HEK293 (cell line): ENCODE data around the gene TEAD3.

Experiments used
- CTCF ChIA-PET: fragments of 350-600 bp; formaldehyde crosslinking; extraction: SDS; loops from one replicate; lab custom pipeline; 2021; ENCODE audit warnings: antibody characterized with exemption; lab: Yijun Ruan, JAX
- POLR2A ChIA-PET: fragments of 300-600 bp; formaldehyde crosslinking; extraction: SDS; loops from one replicate; lab custom pipeline; 2020; ENCODE audit warnings: antibody characterized with exemption, inconsistent platforms; lab: Yijun Ruan, JAX
- H3K27ac ChIP-seq: fragments of 200-500 bp; sonication (Bioruptor generic); 2 replicates; pipeline ENCODE4 v1.5.1; 2014; ENCODE audit warnings: low read depth, low read length, control low read depth, inconsistent platforms; ENCODE audit errors: extremely low read depth
- H3K36me3 ChIP-seq, 2 experiments: fragments of 200-500 bp in 1 of 2; sonication (Bioruptor generic) in 1 of 2; 1 replicate in 1 of 2; 2 replicates in 1 of 2; pipeline ENCODE4 v1.5.1; 2014 to 2017; ENCODE audit warnings: inconsistent platforms in 2 of 2, low read length in 2 of 2; ENCODE audit not compliant: control insufficient read depth in 2 of 2, insufficient read depth in 1 of 2
- H3K4me1 ChIP-seq: fragments of 200-500 bp; sonication (Bioruptor generic); 2 replicates; pipeline ENCODE4 v1.5.1; 2014; ENCODE audit warnings: mild to moderate bottlenecking, low read length, inconsistent platforms; ENCODE audit not compliant: control insufficient read depth, insufficient read depth
- H3K4me3 ChIP-seq: 2 replicates; pipeline ENCODE4 v1.5.1; 2011; ENCODE audit warnings: low read depth, mild to moderate bottlenecking, control low read depth, low read length, moderate library complexity
- H3K9me3 ChIP-seq: fragments of 200-500 bp; sonication (Bioruptor generic); 2 replicates; pipeline ENCODE4 v1.5.1; 2014; ENCODE audit warnings: low read depth, low read length, inconsistent platforms; ENCODE audit not compliant: control insufficient read depth, insufficient read depth
- EGR2 ChIP-seq: fragments of 450-650 bp; formaldehyde crosslinking; IDR thresholded peaks from 2 replicates; pipeline ENCODE4 v1.5.1; 2016; ENCODE audit warnings: low read depth, missing biosample characterization, missing genetic modification characterization
- OVOL3 ChIP-seq: fragments of 450-650 bp; formaldehyde crosslinking; IDR thresholded peaks from 2 replicates; pipeline ENCODE4 v1.5.1; 2016; ENCODE audit warnings: missing biosample characterization, missing genetic modification characterization
- PBX3 ChIP-seq: sonication (generic); formaldehyde crosslinking; IDR thresholded peaks from 2 replicates; pipeline ENCODE4 v1.8.1; 2022; ENCODE audit warnings: mild to moderate bottlenecking, moderate library complexity, missing genetic modification reagents
- PRDM10 ChIP-seq: fragments of 450-650 bp; formaldehyde crosslinking; IDR thresholded peaks from 2 replicates; pipeline ENCODE4 v1.5.1; 2016; ENCODE audit warnings: missing biosample characterization, missing genetic modification characterization
- SP2 ChIP-seq: fragments of 450-650 bp; formaldehyde crosslinking; IDR thresholded peaks from 2 replicates; pipeline ENCODE4 v1.5.1; 2016; ENCODE audit warnings: missing biosample characterization, missing genetic modification characterization
- ZBTB44 ChIP-seq: fragments of 450-650 bp; IDR thresholded peaks from 2 replicates; pipeline ENCODE4 v1.5.1; 2018; ENCODE audit warnings: missing biosample characterization, mild to moderate bottlenecking, missing genetic modification characterization
- ZFHX2 ChIP-seq: fragments of 450-650 bp; formaldehyde crosslinking; conservative IDR thresholded peaks from 2 replicates; pipeline ENCODE4 v1.5.1; 2016; ENCODE audit warnings: missing biosample characterization, missing genetic modification characterization
- ZIC2 ChIP-seq: fragments of 450-650 bp; formaldehyde crosslinking; IDR thresholded peaks from 2 replicates; pipeline ENCODE4 v1.5.1; 2016; ENCODE audit warnings: missing biosample characterization, missing genetic modification characterization
- ZNF138 ChIP-seq: fragments of 450-650 bp; formaldehyde crosslinking; IDR thresholded peaks from 2 replicates; pipeline ENCODE4 v1.5.1; 2016; ENCODE audit warnings: missing biosample characterization, missing genetic modification characterization, borderline replicate concordance
- ZNF155 ChIP-seq: fragments of 450-650 bp; formaldehyde crosslinking; IDR thresholded peaks from 2 replicates; pipeline ENCODE4 v1.5.1; 2016; ENCODE audit warnings: missing biosample characterization, missing genetic modification characterization
- ZNF274 ChIP-seq, 2 experiments: fragments of 200-500 bp in 1 of 2; fragments of 450-650 bp in 1 of 2; sonication (Bioruptor generic) in 1 of 2; formaldehyde crosslinking in 1 of 2; IDR thresholded peaks; 2 replicates each; pipeline versions ENCODE4 v1.5.1 to v1.6.1; 2014 to 2016; ENCODE audit warnings: borderline replicate concordance in 1 of 2, inconsistent platforms in 1 of 2, low read length in 1 of 2, missing biosample characterization in 1 of 2, missing genetic modification characterization in 1 of 2
- ZSCAN5A ChIP-seq: fragments of 450-650 bp; formaldehyde crosslinking; IDR thresholded peaks from 2 replicates; pipeline ENCODE4 v1.5.1; 2016; ENCODE audit warnings: missing biosample characterization, missing genetic modification characterization

TEAD3 gene

GRCh38 chr6:35477551-35478179, 19.2 kb downstream of the TEAD3 start (continued):
- peak; percentile 90 for TF ChIP-seq ZBTB44 (tag by site-specific recombination)

GRCh38 chr6:35477028-35477427, 19.9 kb downstream of the TEAD3 start:
- no peak overlapping the region for H3K4me3 ChIP-seq
- no peaks in the 10 kb centered on the region for H3K9me3 ChIP-seq
- H3K27ac ChIP-seq, result no peak overlapping the region
- TF ChIP-seq PBX3 (CRISPR knock-in tag) (no peak), OVOL3 (tag by site-specific recombination) (no peak), ZNF138 (no peak), ZSCAN5A (no peak), ZNF274 (IDR thresholded peaks at IDR 0.05; ENCODE audit: low read length) (no peak), ZNF274 (tag by site-specific recombination; IDR thresholded peaks at IDR 0.05; ENCODE audit: borderline replicate concordance) (no peak), ZIC2 (tag by site-specific recombination) (peak; percentile 83), ZFHX2 (tag by site-specific recombination) (peak; percentile 38; the same call in 1 of the 2 replicates), EGR2 (peak; percentile 47; the same call in 1 of the 2 replicates)
- ChIA-PET CTCF (no interaction called here), POLR2A (interaction anchor here (1.2 to 9.5 kb wide), 3 partner anchors 8 to 20 kb away, joined by 4 to 198 read pairs (median 4); partner anchors contain the start of gene TEAD3)
- peaks cover 0 to 57% of the 10 kb centered on the region in 2 experiments; a peak in 1 of 3 replicates for H3K36me3 ChIP-seq
- no peaks in the 10 kb centered on the region for H3K4me1 ChIP-seq

- Histone ChIP-seq H3K4me3 (no peak overlapping the region), H3K4me1 (no peaks in the 10 kb centered on the region), H3K36me3 (peaks cover 3 to 62% of the 10 kb centered on the region in 2 experiments; a peak in 2 of 3 replicates), H3K27ac (no peak overlapping the region), H3K9me3 (no peaks in the 10 kb centered on the region)
- TF ChIP-seq ZNF155 (tag by site-specific recombination), result no peak
- TF ChIP-seq SP2 (tag by site-specific recombination), result 0 out of 2 replicates have a peak, but pooled peaks have one; percentile 8
- peak; percentile 58 for TF ChIP-seq PRDM10 (tag by site-specific recombination)
- ChIA-PET POLR2A (interaction anchor here (1.0 to 9.5 kb wide), 2 partner anchors 9 to 20 kb away, joined by 4 to 198 read pairs; no protein-coding TSS in a partner anchor), CTCF (interaction anchor here (0.8 kb wide), 1 partner anchor 134 kb away, joined by 3 read pairs; the partner anchor contains the start of gene PPARD)
These were observed 20.9 kb downstream of the TEAD3 start for GRCh38 chr6:35476004-35476403.
